Calu3 (cell line): ENCODE results near the gene C19orf81. TPM values are rescaled to one million over a fixed set of nuclear protein-coding genes. Genes with fewer than 3 reads are reported as not detected.

Source experiments
- BruUV-seq: library from RNA; stranded (reverse); fragments of 400-500 nt; replicated peaks from 2 replicates; lab custom pipeline; 2021; lab: Mats Ljungman, UMichigan
- CTCF ChIA-PET: fragments of 300-600 bp; sonication (Branson Sonifier 250); formaldehyde crosslinking; loops from one replicate; lab custom pipeline; 2022; ENCODE audit warnings: antibody characterized with exemption; lab: Charles Lee
- DNase-seq: peaks from one replicate; pipeline ENCODE4 v3.0.0; 2022
- H3K27ac Mint-ChIP-seq: one replicate; pipeline ENCODE4 v1.8.0; 2022; ENCODE audit warnings: mixed read lengths; ENCODE audit not compliant: unreplicated experiment
- H3K27me3 Mint-ChIP-seq: one replicate; pipeline ENCODE4 v1.8.0; 2022; ENCODE audit warnings: mixed read lengths; ENCODE audit not compliant: unreplicated experiment
- H3K36me3 Mint-ChIP-seq: one replicate; pipeline ENCODE4 v1.8.0; 2022; ENCODE audit warnings: mild to moderate bottlenecking, moderate library complexity, mixed read lengths; ENCODE audit not compliant: insufficient read depth, unreplicated experiment
- H3K4me1 Mint-ChIP-seq: one replicate; pipeline ENCODE4 v1.8.0; 2022; ENCODE audit warnings: mild to moderate bottlenecking, low read depth, mixed read lengths; ENCODE audit not compliant: unreplicated experiment
- H3K4me3 Mint-ChIP-seq: one replicate; pipeline ENCODE4 v1.8.0; 2022; ENCODE audit warnings: mild to moderate bottlenecking, low read depth, moderate library complexity, mixed read lengths; ENCODE audit not compliant: unreplicated experiment
- H3K9me3 Mint-ChIP-seq: one replicate; pipeline ENCODE4 v1.8.0; 2022; ENCODE audit warnings: low read depth, mixed read lengths; ENCODE audit not compliant: unreplicated experiment
- CTCF ChIP-seq: fragments of 200-600 bp; IDR thresholded peaks from one replicate; pipeline ENCODE4 v1.8.0; 2022; ENCODE audit warnings: antibody characterized with exemption; ENCODE audit not compliant: unreplicated experiment
- intact Hi-C: fragments of 100-400 bp; cut with micrococcal nuclease; formaldehyde crosslinking; loops from one replicate; pipeline ENCODE4 v1.10.0; 2022; ENCODE audit not compliant: unreplicated experiment
- total RNA-seq: library from RNA; stranded (reverse); gene quantifications from 2 replicates; pipeline ENCODE4 v1.2.3, GENCODE V29; 2022

C19orf81 gene
- total RNA-seq, 1 experiment from 2014 or later = not detected

DNA sequence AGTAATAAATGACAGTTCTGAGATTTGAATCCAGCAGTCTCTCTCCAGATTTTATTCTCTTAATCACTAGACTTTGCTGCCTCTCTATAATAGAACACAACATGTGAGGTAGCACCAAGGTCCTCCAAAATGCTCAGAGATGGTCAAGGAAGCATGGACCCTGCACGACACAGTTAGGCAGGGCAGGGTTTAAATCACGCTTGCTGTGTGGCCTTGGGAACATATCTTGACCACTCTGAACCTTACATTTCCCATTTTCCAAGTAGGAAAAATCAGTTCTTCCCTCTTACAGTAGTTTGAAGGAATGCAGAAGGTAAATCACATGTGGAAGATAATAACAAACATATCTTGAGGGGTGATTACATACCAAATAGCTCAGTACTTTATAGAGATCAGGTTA, 15.9 kb upstream of the C19orf81 start:
- no peak for DNase-seq
- no peaks in the 10 kb centered on the region for H3K9me3 Mint-ChIP-seq
- TF ChIP-seq CTCF = no peak
- CTCF ChIA-PET = no interaction called here
- H3K27me3 Mint-ChIP-seq = peaks cover 47% of the 10 kb centered on the region
- BruUV-seq = no TSS peak
- H3K27ac Mint-ChIP-seq = no peak overlapping the region
- no peaks in the 10 kb centered on the region for H3K4me1 Mint-ChIP-seq
- intact Hi-C loops = no loop called here
- peaks cover 4% of the 10 kb centered on the region for H3K36me3 Mint-ChIP-seq
- H3K4me3 Mint-ChIP-seq = no peak overlapping the region

GRCh38 chr19:50633973-50634372, 15.3 kb upstream of the C19orf81 start:
- H3K4me3 Mint-ChIP-seq = no peak overlapping the region
- no peak overlapping the region for H3K27ac Mint-ChIP-seq
- H3K36me3 Mint-ChIP-seq = peaks cover 4% of the 10 kb centered on the region
- no peak for TF ChIP-seq CTCF
- H3K27me3 Mint-ChIP-seq = peaks cover 47% of the 10 kb centered on the region
- intact Hi-C loops = no loop called here
- H3K4me1 Mint-ChIP-seq = no peaks in the 10 kb centered on the region
- CTCF ChIA-PET = interaction anchor here (0.5 kb wide), 1 partner anchor 100 kb away, joined by 3 read pairs; no protein-coding TSS in a partner anchor
- no peaks in the 10 kb centered on the region for H3K9me3 Mint-ChIP-seq
- DNase-seq = no peak
- BruUV-seq = no TSS peak

DNA sequence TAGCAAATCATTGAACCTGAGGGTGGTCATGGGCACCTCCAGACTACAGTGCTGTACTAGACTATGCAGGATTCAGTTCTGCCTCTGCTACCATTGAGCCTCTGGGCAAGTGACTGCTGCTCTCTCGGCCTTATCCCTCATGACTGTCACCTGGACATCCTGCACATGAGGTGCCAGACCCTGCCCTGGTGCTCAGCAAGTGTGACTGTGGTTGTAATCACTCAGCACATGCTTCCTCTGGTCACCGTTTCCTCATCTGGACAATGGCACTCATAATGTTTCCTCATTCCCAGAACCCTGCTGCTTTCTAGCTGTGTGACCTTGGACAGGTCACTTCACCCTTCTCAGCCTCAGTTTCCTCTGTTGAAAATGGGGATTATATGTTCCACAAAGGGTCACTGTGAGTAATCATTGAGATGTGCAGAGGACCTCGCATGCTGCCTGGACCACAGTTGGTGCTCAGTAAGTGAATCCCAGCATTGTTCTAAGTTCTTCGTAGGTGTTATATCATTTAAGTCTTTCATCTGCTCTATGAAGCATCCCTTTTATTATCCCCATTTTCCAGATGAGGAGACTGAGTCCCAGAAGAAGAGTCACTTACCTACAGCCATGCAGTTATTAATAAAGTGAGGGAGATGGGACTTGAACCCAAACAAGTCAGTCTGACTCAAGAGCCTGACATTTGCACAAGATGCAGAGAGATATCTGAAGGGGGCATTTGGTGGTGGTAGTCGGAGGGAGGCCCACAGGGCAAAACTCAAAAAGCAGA, 12.7 kb upstream of the C19orf81 start:
- Mint-ChIP-seq H3K4me3 (no peak overlapping the region), H3K36me3 (peaks cover 4% of the 10 kb centered on the region), H3K27me3 (peaks cover 34% of the 10 kb centered on the region), H3K4me1 (no peaks in the 10 kb centered on the region), H3K27ac (no peak overlapping the region), H3K9me3 (no peaks in the 10 kb centered on the region)
- intact Hi-C loops = no loop called here
- no peak for TF ChIP-seq CTCF
- no peak for DNase-seq
- no TSS peak for BruUV-seq
- CTCF ChIA-PET = no interaction called here

- BruUV-seq = no TSS peak
- Mint-ChIP-seq H3K27ac (no peak overlapping the region), H3K4me3 (no peak overlapping the region), H3K36me3 (no peaks in the 10 kb centered on the region), H3K9me3 (no peaks in the 10 kb centered on the region), H3K27me3 (peaks cover 34% of the 10 kb centered on the region), H3K4me1 (no peaks in the 10 kb centered on the region)
- no peak for TF ChIP-seq CTCF
- CTCF ChIA-PET = no interaction called here
- no peak for DNase-seq
- intact Hi-C loops = no loop called here
Observed at GRCh38 chr19:50638600-50638999, 10.6 kb upstream of the C19orf81 start.
